HG03558 (cell line): ENCODE measurements around the gene SHROOM3.

ENCODE experiments used
- ATAC-seq: cut with Tn5 transposase; IDR thresholded peaks from one replicate; pipeline ENCODE4 v1.9.1; 2021; ENCODE audit warnings: moderate number of reproducible peaks; ENCODE audit not compliant: unreplicated experiment; ENCODE audit errors: extremely low read depth

The SHROOM3 gene

GRCh38 chr4:76756416-76756815 is 321.4 kb downstream of the SHROOM3 start:
- no peak for ATAC-seq

GRCh38 chr4:76757418-76757939 is 322.4 kb downstream of the SHROOM3 start:
- no peak for ATAC-seq

- ATAC-seq = no peak
These were observed 323.4 kb downstream of the SHROOM3 start for GRCh38 chr4:76758290-76758882.

- no peak for ATAC-seq
These were observed 324.0 kb downstream of the SHROOM3 start for GRCh38 chr4:76758996-76759395.

GRCh38 chr4:76760193-76760592 is 325.2 kb downstream of the SHROOM3 start:
- no peak for ATAC-seq

- ATAC-seq = no peak
These were observed 327.4 kb downstream of the SHROOM3 start for GRCh38 chr4:76762137-76763130.

- no peak for ATAC-seq
These were observed 329.2 kb downstream of the SHROOM3 start for GRCh38 chr4:76764251-76764650.

- ATAC-seq = peak; percentile 41
These were observed 330.6 kb downstream of the SHROOM3 start for GRCh38 chr4:76765473-76766183.

GRCh38 chr4:76767983-76768382 is 333.0 kb downstream of the SHROOM3 start:
- no peak for ATAC-seq

GRCh38 chr4:76772498-76773106 is 337.6 kb downstream of the SHROOM3 start:
- no peak for ATAC-seq

GRCh38 chr4:76773766-76774165 is 338.7 kb downstream of the SHROOM3 start:
- no peak for ATAC-seq

GRCh38 chr4:76779740-76780459 is 344.9 kb downstream of the SHROOM3 start:
- ATAC-seq = no peak

GRCh38 chr4:76780781-76781697 is 346.0 kb downstream of the SHROOM3 start:
- no peak for ATAC-seq

- ATAC-seq = no peak
These were observed 346.9 kb downstream of the SHROOM3 start for GRCh38 chr4:76781698-76782595.

GRCh38 chr4:76782837-76783236 is 347.8 kb downstream of the SHROOM3 start:
- no peak for ATAC-seq

- no peak for ATAC-seq
These were observed 348.8 kb downstream of the SHROOM3 start for GRCh38 chr4:76783836-76784235.

GRCh38 chr4:76784237-76784636 is 349.2 kb downstream of the SHROOM3 start:
- ATAC-seq = no peak

- no peak for ATAC-seq
These were observed 352.9 kb downstream of the SHROOM3 start for GRCh38 chr4:76787898-76788297.
